Type B pancreatic cell (in vitro differentiated cells): ENCODE measurements around the gene TES. TPM values are rescaled to one million over a fixed set of nuclear protein-coding genes. Genes with fewer than 3 reads are reported as not detected.

Source experiments
- DNase-seq: peaks from one replicate; pipeline ENCODE4 v3.0.0; 2021; ENCODE audit warnings: mixed read lengths; ENCODE audit not compliant: unreplicated experiment; ENCODE audit errors: extremely low spot score
- H3K27ac Mint-ChIP-seq: 2 replicates; pipeline ENCODE4 v1.8.0; 2021; ENCODE audit warnings: mild to moderate bottlenecking, mixed read lengths
- H3K27me3 Mint-ChIP-seq: 2 replicates; pipeline ENCODE4 v1.8.0; 2021; ENCODE audit warnings: mixed read lengths
- H3K36me3 Mint-ChIP-seq: 2 replicates; pipeline ENCODE4 v1.8.0; 2021; ENCODE audit warnings: mixed read lengths
- H3K4me1 Mint-ChIP-seq: one replicate; pipeline ENCODE4 v1.8.0; 2021; ENCODE audit warnings: mixed read lengths; ENCODE audit not compliant: unreplicated experiment
- H3K4me3 Mint-ChIP-seq: 2 replicates; pipeline ENCODE4 v1.8.0; 2021; ENCODE audit warnings: mild to moderate bottlenecking, mixed read lengths
- H3K9me3 Mint-ChIP-seq: 2 replicates; pipeline ENCODE4 v1.8.0; 2021; ENCODE audit warnings: mixed read lengths
- CTCF ChIP-seq: fragments of 200-600 bp; sonication (generic); conservative IDR thresholded peaks from 2 replicates; pipeline ENCODE4 v1.5.0; 2021; ENCODE audit warnings: antibody characterized with exemption, mild to moderate bottlenecking
- total RNA-seq: library from RNA; stranded (reverse); gene quantifications from 2 replicates; pipeline ENCODE4 v1.2.1, GENCODE V29; 2021; ENCODE audit warnings: low replicate concordance

Gene TES
- total RNA-seq, 1 donor from 2014 or later = 91.1 TPM

GRCh38 chr7:116165717-116166116 lies 44.6 kb upstream of the TES start:
- H3K36me3 Mint-ChIP-seq = no peaks in the 10 kb centered on the region
- no peaks in the 10 kb centered on the region for H3K27me3 Mint-ChIP-seq
- no peaks in the 10 kb centered on the region for H3K9me3 Mint-ChIP-seq
- no peak for TF ChIP-seq CTCF
- no peak overlapping the region for H3K27ac Mint-ChIP-seq
- peaks cover 27% of the 10 kb centered on the region for H3K4me1 Mint-ChIP-seq
- H3K4me3 Mint-ChIP-seq = no peak overlapping the region
- no peak for DNase-seq

- no peak overlapping the region for H3K27ac Mint-ChIP-seq
- no peak for DNase-seq
- no peak overlapping the region for H3K4me3 Mint-ChIP-seq
- H3K27me3 Mint-ChIP-seq = no peaks in the 10 kb centered on the region
- H3K4me1 Mint-ChIP-seq = peaks cover 27% of the 10 kb centered on the region
- TF ChIP-seq CTCF = no peak
- no peaks in the 10 kb centered on the region for H3K9me3 Mint-ChIP-seq
- no peaks in the 10 kb centered on the region for H3K36me3 Mint-ChIP-seq
Observed at GRCh38 chr7:116166156-116166555, 44.2 kb upstream of the TES start.

- peaks cover 3% of the 10 kb centered on the region for H3K27me3 Mint-ChIP-seq
- H3K4me1 Mint-ChIP-seq = peaks cover 19% of the 10 kb centered on the region
- H3K36me3 Mint-ChIP-seq = no peaks in the 10 kb centered on the region
- H3K4me3 Mint-ChIP-seq = no peak overlapping the region
- H3K9me3 Mint-ChIP-seq = no peaks in the 10 kb centered on the region
- H3K27ac Mint-ChIP-seq = no peak overlapping the region
- TF ChIP-seq CTCF = no peak
- no peak for DNase-seq
Observed at GRCh38 chr7:116167177-116167576, 43.2 kb upstream of the TES start.

- no peak overlapping the region for H3K27ac Mint-ChIP-seq
- H3K9me3 Mint-ChIP-seq = no peaks in the 10 kb centered on the region
- no peaks in the 10 kb centered on the region for H3K36me3 Mint-ChIP-seq
- no peak for DNase-seq
- TF ChIP-seq CTCF = no peak
- H3K4me3 Mint-ChIP-seq = no peak overlapping the region
- peaks cover 3% of the 10 kb centered on the region for H3K27me3 Mint-ChIP-seq
- H3K4me1 Mint-ChIP-seq = peaks cover 24% of the 10 kb centered on the region
Observed at GRCh38 chr7:116169060-116169459, 41.3 kb upstream of the TES start.

- H3K4me1 Mint-ChIP-seq = peaks cover 24% of the 10 kb centered on the region
Observed at GRCh38 chr7:116170180-116170579, 40.2 kb upstream of the TES start.

More at GRCh38 chr7:116170180-116170579, 40.2 kb upstream of the TES start:
- TF ChIP-seq CTCF = no peak
- peaks cover 3% of the 10 kb centered on the region for H3K27me3 Mint-ChIP-seq
- no peak for DNase-seq
- H3K36me3 Mint-ChIP-seq = peaks cover 3% of the 10 kb centered on the region
- no peak overlapping the region for H3K27ac Mint-ChIP-seq
- H3K4me3 Mint-ChIP-seq = no peak overlapping the region
- peaks cover 3% of the 10 kb centered on the region for H3K9me3 Mint-ChIP-seq
